ENCODE measurements around the gene FGF6.
"Not testable (repeated sequence)": the region's sequence is repeated elsewhere in the genome, so short reads cannot be mapped to it uniquely, and the experiment has no call there.

The FGF6 gene

GRCh38 chr12:4418913-4419312 lies 26.7 kb downstream of the FGF6 start:
- DNase-seq (ENCODE audit: low read depth in 2 of 2): no peak

- DNase-seq (ENCODE audit: low read depth in 2 of 2): no peak
Observed at GRCh38 chr12:4417936-4418335, 27.7 kb downstream of the FGF6 start.

DNA sequence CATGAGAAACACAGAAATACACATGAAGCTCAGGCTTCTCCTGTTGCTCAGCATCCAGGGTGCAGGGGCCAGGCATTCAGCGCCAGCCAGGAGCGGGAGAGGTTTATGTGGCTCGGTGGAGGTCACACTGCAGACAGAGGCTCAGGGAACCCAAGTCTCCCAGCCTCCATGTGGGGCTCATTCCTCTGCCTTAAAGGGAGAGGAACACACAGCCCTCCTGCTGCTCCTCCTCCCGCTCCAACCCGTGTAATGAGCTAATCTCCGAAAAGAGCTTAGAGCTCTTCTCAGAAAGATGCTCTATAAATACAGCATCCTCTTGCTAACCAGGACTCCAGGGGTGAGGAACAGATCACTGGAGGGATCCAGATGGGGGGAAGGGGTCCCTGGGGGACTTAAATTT lies 28.2 kb downstream of the FGF6 start:
- DNase-seq (ENCODE audit: low read depth in 2 of 2): no peak

DNA sequence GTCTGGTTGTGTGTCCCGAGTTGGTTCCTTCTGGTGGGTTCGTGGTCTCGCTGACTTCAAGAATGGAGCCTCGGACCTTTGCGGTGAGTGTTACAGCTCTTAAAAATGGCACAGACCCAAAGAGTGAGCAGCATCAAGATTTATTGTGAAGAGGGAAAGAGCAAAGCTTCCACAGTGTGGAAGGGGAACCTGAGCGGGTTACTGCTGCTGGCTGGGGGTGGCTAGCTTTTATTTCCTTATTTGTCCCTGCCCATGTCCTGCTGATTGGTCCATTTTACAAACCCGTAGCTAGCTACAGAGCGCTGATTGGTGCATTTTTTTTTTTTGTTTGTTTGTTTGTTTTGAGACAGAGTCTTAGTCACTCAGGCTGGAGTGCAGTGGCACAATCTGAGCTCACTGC lies 29.3 kb downstream of the FGF6 start:
- DNase-seq (ENCODE audit: low read depth in 2 of 2): no peak

- no peak for DNase-seq (ENCODE audit: low read depth in 2 of 2)
Observed at GRCh38 chr12:4412465-4412864, 33.1 kb downstream of the FGF6 start.

GRCh38 chr12:4412056-4412455 lies 33.6 kb downstream of the FGF6 start:
- no peak for DNase-seq (ENCODE audit: low read depth in 2 of 2)

- no peak for DNase-seq (ENCODE audit: low read depth in 2 of 2)
Observed at GRCh38 chr12:4407136-4407535, 38.5 kb downstream of the FGF6 start.

GRCh38 chr12:4404877-4405637 lies 40.6 kb downstream of the FGF6 start:
- not testable (repeated sequence) for DNase-seq (ENCODE audit: low read depth in 2 of 2)

DNA sequence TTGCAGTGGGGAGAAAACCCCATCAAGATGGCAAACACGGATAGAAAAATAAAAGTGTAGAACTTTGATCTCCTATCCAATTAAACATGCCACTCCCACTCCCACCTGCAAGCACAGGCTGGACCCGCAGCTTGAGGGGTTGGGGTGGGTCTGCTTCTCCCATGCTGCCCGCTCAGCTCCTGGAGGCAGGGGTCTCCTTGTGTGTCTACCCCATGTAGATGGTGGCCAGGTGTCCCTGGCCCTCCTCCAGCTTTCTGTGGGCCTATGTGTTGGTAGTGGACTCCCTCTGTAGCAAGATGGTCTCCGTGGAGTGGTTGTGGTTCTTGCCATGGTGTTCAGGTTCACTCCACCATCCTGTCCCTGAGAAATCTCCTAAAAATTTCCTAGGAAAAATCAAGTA lies 42.6 kb downstream of the FGF6 start:
- no peak for DNase-seq (ENCODE audit: low read depth in 2 of 2)

DNA sequence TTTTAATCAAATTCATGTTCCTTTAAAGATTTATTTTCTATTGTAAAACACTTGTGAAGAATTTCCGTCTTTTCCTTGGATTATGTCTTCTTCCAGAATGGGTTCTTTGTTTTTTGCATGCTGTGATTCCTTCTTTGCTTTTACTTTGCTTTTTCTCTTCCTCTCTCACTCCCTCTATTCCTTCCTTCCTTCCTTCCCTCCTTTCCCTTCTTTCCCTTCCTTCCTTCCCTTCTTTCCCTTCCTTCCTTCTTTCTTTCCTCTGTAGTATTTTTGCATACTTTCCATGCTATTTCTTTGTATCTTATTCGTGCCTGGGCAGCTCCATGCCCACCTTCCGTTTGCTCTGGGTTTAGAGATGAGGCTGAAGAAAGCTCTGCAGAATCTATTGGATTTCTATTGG lies 44.5 kb downstream of the FGF6 start:
- no peak for DNase-seq (ENCODE audit: low read depth in 2 of 2)

DNA sequence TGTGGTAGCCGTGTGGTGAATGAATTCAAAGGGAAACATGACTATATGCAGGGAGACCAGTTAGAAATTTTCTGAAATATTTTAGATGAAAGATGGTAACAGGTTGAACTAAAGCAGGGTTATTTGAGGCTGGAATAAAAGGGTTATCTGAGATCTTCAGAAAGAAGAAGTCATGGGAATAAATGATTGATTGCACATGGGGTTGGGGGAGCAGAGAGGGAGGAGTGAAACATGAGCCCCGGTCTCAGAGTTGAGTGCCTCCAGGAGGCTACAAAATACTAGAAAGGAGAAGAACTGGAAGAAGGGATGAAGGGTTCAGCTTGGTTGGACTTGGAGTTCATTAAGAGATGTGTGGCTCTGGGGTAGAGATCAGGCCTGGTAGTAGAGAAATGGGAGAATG lies 49.8 kb downstream of the FGF6 start:
- no peak for DNase-seq (ENCODE audit: low read depth in 2 of 2)

GRCh38 chr12:4393211-4393610 lies 52.4 kb downstream of the FGF6 start:
- DNase-seq (ENCODE audit: low read depth in 2 of 2): no peak

DNA sequence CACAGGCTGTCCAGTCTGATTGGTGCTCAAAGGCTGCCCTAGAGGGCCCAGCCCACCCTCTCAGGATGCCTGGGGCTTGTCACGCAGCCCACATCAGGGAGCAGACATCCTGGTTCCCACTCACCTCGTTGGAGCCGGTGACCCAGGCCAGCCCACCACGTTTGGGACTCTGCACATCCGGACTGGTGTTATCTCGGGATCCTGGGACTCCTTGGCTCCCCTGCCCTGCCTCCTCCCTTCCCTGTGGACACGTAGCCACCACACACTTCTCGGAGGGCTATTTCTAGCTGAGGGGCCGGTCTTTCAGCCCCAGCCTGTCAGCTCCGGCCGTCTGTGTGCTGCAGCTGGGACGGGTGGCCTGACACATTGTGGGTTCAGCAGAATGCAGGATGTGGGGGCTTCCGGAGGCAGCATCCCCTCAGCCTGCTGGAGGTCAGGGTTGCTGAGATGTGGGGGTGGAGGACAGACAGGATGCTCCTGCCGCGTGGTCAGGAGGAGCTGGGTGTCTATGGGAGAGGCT lies 53.3 kb downstream of the FGF6 start:
- no peak for DNase-seq (ENCODE audit: low read depth in 2 of 2)

DNA sequence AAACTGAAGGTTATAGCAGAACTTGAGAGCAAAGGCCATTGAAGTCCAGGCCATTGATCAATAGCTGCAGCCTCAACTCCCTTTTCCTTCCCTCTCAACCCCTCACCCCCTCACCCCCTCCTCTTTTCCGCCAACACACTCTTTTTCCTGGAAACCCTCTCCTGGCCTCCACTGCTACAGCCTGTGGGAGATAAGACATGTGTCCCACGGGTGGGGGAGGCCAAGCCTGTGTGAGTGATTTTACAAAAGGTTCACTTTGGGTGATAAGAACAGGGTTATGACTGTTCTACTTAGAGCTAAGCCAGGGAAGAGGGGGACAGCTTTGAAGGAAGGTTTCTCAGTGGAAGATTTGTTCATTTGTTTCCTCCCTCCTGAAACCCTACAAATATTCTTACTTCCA lies 57.0 kb downstream of the FGF6 start:
- DNase-seq (ENCODE audit: low read depth in 2 of 2): no peak

DNA sequence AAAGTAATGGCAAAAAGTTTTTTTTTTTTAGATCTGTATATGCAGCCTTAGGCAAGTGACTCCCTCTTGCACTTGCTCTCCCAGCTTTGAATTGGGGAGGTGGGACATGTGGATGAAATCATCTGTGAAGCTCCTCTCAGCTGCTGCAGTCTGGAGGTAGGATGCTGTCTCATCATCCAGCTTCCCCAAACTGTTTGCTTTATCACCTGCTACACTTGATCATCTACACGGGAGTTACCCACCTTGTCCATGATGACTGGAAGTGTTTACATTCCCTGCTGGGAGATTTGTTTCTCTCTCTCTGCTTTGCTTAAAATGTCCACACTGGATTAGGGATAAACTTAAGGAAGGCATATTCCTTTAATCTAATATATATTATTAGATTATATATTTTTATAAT lies 57.6 kb downstream of the FGF6 start:
- DNase-seq (ENCODE audit: low read depth in 2 of 2): no peak

DNA sequence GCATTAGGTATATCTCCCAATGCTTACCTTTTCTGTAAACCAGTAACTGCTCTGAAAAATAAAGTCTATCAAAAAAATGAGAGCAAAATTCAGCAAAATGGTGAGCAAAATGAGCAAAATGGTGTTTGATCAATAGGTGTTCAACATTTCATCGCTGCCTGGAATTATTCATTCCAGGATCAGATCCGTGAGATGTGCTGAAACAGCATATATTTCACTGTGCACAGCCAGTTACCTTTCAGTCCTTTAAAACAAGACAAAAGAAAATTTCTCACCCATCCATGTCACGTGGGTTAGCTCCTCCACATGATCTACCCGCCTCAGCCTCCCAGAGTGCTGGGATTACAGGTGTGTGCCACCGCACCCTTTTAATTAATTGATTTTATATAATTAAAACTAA lies 58.0 kb downstream of the FGF6 start:
- no peak for DNase-seq (ENCODE audit: low read depth in 2 of 2)

- no peak for DNase-seq (ENCODE audit: low read depth in 2 of 2)
Observed at GRCh38 chr12:4386801-4387200, 58.8 kb downstream of the FGF6 start.

Data from stimulated activated CD4-positive, alpha-beta T cell treated with anti-CD3 and anti-CD28 coated beads, Interleukin-15, amount 100 ng/mL, for 48 hours (primary cell).